ENCODE measurements around the gene TTC28. TPM values are rescaled to one million over a fixed set of nuclear protein-coding genes. Genes with fewer than 3 reads are reported as not detected.
A peak's percentile ranks its signal among the peaks of the same experiment; 100 is the strongest.
"Not testable (repeated sequence)": the region's sequence is repeated elsewhere in the genome, so short reads cannot be mapped to it uniquely, and the experiment has no call there.

TTC28 gene
- total RNA-seq, 1 donor from 2014 or later, result 10.4 TPM

DNA sequence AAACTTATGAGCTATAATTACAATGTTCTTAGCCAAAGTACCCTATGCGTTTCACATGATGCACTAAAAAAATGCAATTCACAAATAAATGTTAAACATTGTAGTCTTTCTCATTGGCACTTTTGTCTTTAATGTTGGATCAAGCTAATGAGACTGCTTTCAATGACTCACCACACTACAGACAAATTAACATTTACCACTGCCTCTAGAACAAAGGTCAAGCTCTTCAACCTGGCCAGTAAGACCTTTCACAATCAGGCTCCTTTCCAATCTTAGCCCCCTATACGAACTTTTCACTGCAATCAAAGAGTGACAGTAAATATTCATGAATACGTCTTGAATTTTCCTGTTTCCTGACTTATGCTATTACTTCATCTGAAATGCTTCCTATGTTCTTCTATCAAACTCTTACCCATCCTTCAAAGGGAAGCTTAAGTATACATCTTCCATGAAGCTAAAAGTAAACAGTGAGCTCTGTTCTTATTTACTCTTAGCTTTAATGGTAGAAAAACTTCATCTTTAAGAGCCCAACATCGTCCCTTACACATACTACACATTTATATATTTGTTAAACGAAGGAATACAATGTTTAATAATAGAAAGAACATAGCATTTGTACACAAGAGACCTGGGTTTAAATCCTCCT is 433.9 kb downstream of the TTC28 start:
- ATAC-seq (no peak), DNase-seq (ENCODE audit: missing footprints) (no peak)
- intact Hi-C loops (cut with DNase I), result loop anchor here (5.0 to 10.0 kb wide), 2 partner anchors 171 to 197 kb away; no protein-coding TSS in a partner anchor

DNA sequence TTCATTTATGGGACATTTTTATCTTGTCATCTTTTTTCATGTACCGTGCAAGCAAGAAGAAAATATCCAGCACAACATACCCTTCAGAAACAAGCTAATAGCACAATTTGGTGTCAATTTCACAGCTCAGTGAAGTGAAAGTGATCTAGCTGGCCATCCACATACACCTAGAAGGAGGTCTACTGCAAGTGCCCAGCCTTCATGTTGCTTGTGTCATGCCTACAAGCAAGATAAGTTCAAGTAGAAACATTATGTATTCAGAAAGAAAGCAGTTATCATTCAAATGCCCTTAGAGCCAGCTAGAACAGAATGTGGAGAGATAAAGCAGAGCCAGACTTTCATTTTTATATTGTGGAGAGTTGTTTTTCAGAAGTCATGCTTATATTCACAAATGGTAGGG is 434.9 kb downstream of the TTC28 start:
- ATAC-seq, result peak; percentile 54
- intact Hi-C loops (cut with DNase I), result loop anchor here (5.0 to 10.0 kb wide), 2 partner anchors 170 to 198 kb away; no protein-coding TSS in a partner anchor
- DNase-seq (ENCODE audit: missing footprints), result no peak

DNA sequence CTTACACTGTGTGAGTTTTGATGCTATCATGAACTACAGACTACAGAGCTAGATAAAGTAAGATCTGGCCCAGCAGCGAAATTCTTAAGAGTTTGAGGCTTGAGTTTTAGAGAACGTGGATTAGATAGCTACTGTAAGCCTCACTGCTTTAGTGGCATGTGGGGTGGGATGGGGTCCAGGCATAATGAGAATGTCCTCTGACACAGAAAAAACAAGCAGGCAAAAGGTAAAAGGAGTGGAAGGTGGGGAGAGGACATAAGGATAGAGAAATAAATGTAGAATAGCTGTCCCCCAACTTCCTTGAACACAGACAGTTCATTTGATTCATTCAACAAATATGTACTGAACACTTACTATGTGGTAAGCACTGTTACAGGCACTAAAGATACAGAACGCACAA is 436.1 kb downstream of the TTC28 start:
- DNase-seq (ENCODE audit: missing footprints) (no peak), ATAC-seq (no peak)
- intact Hi-C loops (cut with DNase I), result loop anchor here (10.0 kb wide), 1 partner anchor 169 kb away; no protein-coding TSS in a partner anchor

DNA sequence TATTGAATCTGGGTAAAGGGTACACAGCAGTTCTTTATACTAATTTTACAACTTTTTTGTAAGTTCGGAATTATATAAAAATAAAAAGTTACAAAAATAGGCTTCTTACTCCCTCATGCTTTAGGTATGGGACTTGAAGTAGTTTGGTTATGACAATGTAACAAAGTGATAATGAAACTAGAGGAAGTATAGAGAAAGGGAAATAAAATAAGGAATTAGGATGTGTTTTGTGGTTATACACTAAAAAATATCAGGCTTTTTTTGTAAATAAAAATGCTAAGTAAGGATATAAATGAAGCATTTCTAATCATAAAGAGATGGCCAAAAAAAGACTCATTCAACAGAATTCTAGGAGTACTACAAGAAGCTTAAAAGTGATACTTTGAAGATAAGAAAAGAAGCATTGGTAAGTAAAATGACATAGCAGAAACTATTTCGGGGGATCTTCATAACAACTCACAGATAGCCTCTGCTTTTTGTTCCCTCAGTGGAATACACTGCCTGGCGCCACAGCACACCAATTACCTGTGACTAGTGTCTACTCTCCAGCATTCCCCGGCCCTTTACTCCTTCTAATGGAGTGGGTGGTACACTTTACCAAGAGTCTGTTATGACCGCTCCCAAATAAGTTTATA is 437.9 kb downstream of the TTC28 start:
- ATAC-seq (no peak), DNase-seq (ENCODE audit: missing footprints) (no peak)
- intact Hi-C loops (cut with DNase I), result loop anchor here (10.0 kb wide), 1 partner anchor 167 kb away; no protein-coding TSS in a partner anchor

GRCh38 chr22:28239941-28240340 is 439.7 kb downstream of the TTC28 start:
- ATAC-seq, result no peak
- intact Hi-C loops (cut with DNase I), result loop anchor here (10.0 kb wide), 1 partner anchor 165 kb away; no protein-coding TSS in a partner anchor
- no peak for DNase-seq (ENCODE audit: missing footprints)

GRCh38 chr22:28237783-28238182 is 441.9 kb downstream of the TTC28 start:
- intact Hi-C loops (cut with DNase I), result no loop called here
- ATAC-seq, result no peak
- no peak for DNase-seq (ENCODE audit: missing footprints)

DNA sequence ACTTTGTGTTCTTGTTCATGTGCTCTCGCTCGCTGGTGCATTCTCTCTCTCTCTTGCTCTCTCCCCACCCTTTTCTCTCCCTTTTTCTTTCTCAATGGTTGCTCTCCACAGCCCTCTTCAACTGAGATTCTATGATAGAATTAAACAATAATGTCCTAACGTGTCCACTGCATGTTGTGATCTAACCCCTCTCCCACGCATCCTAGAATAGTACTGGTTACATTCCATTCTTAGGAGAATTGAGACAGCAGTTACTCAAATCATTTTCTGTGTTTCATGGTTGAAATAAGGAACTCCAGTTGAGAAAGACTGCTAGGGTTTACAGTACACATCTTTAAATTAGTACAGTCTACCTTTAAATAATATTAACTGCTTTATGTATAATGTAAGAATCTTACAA is 442.5 kb downstream of the TTC28 start:
- intact Hi-C loops (cut with DNase I), result no loop called here
- DNase-seq (ENCODE audit: missing footprints) (no peak), ATAC-seq (no peak)

- no peak for DNase-seq (ENCODE audit: missing footprints)
- intact Hi-C loops (cut with DNase I), result no loop called here
- ATAC-seq, result no peak
Observed at GRCh38 chr22:28232204-28232603, 447.4 kb downstream of the TTC28 start.

GRCh38 chr22:28231441-28231840 is 448.2 kb downstream of the TTC28 start:
- peak; percentile 44 for ATAC-seq
- intact Hi-C loops (cut with DNase I), result no loop called here
- no peak for DNase-seq (ENCODE audit: missing footprints)

DNA sequence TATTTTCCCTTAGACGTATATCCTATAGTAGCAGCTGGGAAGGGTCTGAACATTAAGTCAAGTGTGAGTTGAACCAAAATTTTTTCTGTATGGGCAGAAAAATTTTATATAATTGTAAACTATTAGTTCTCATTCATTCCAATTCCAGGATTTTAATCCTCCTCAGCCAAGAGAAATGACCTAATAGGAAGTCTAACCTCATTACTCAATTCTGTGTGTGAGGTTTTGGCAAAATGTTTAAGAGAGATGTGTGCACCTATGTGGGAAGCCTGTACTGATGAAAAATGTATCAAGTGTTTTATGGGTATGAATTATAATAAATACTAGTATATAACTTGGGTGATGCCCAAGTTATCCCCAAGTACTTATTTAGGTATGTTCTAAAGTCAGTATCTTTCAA is 449.0 kb downstream of the TTC28 start:
- ATAC-seq (no peak), DNase-seq (ENCODE audit: missing footprints) (no peak)
- intact Hi-C loops (cut with DNase I), result no loop called here

GRCh38 chr22:28229566-28230485 is 449.8 kb downstream of the TTC28 start:
- intact Hi-C loops (cut with DNase I), result no loop called here
- ATAC-seq, result no peak
- no peak for DNase-seq (ENCODE audit: missing footprints)

DNA sequence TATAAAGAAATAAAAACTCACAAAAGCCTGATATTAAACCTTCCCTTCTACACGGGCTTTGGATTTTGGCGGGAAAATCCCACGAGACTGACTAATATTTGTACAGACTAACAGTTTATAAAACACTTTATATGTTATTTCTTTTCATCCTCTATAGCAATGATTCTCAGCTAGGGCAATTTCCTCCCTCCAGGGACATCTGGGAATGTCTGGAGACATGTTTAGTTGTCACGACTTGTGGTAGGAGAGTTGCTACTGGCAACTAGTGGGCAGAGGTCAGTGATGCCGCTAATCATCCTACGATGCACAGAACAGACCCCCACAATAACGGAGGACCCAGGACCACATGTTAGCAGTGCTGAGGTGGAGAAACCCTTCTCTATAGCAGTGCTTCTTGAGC is 455.8 kb downstream of the TTC28 start:
- intact Hi-C loops (cut with DNase I), result no loop called here
- ATAC-seq (no peak), DNase-seq (ENCODE audit: missing footprints) (no peak)

DNA sequence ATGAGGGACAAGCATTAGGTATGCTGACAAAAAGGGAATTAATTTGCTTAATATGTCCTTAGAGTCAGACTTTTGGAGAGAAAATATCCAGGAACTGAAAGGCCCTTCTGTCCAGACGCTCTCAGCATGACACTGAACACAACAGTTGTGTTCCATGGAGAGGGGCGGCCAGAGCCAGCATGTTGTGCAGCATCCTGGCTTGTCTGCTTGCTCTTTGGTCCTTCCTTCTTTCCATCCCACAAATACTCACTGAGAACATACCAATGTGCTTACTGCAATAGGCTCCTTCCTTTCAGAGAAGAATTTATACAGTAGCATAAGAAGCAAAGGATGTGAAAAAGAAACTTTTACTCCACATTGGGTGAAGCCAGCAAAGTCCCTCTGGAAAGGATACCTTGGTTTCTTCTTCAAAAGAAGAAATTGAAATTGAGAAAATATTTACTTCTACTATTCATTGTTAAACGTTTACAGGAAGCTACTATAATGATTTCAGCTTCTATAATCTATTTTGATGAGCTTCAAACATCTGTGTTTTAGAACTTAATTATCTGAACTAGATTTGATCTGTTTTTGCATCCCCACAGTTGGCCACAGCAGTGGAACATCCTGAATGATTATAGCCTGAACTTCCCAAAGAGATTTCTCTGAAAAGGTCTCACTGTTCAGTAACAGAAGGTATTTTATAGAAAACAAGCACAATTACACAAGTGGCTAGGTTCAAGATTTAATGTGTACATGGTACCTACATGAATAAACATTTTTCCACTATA is 456.5 kb downstream of the TTC28 start:
- DNase-seq (ENCODE audit: missing footprints) (no peak), ATAC-seq (no peak)
- intact Hi-C loops (cut with DNase I), result no loop called here

DNA sequence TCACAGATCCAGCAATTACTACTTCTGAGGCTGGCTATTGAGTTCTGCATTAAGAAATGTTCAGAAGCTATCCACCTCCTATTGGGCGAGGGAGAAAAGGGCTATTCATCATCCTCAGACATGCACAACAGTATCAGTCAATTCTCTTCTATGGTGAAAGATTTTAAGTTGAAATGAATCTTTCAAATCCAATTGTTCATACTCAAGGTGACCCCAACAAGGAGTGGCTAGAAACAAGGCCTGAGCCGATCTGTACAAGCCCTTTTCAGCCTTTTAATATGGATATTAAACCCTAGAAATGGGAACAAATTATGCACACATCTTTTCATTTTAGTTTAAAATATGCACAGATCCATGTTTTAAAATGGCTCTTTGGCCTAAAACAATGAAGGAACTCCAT is 457.1 kb downstream of the TTC28 start:
- intact Hi-C loops (cut with DNase I), result no loop called here
- DNase-seq (ENCODE audit: missing footprints) (no peak), ATAC-seq (no peak)

DNA sequence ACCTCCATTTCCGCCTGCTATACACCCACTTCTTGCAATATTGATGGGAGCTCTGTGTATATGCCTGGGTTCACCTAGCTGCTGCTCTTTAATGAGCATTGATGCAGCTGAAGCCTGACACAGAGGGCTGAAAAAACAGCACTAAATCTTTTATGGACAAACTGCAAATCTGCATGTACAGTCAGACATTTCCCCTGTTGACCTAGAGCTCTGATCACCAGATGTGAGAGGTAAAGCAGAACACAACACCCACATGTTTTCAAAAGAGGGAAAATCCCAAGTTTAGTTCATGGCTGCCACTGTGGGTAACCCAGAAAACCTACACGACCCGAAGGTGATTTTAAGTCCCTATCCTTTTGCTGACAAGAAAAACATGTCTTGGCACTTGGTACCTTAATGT is 457.6 kb downstream of the TTC28 start:
- no peak for ATAC-seq
- intact Hi-C loops (cut with DNase I), result no loop called here
- DNase-seq (ENCODE audit: missing footprints), result no peak

DNA sequence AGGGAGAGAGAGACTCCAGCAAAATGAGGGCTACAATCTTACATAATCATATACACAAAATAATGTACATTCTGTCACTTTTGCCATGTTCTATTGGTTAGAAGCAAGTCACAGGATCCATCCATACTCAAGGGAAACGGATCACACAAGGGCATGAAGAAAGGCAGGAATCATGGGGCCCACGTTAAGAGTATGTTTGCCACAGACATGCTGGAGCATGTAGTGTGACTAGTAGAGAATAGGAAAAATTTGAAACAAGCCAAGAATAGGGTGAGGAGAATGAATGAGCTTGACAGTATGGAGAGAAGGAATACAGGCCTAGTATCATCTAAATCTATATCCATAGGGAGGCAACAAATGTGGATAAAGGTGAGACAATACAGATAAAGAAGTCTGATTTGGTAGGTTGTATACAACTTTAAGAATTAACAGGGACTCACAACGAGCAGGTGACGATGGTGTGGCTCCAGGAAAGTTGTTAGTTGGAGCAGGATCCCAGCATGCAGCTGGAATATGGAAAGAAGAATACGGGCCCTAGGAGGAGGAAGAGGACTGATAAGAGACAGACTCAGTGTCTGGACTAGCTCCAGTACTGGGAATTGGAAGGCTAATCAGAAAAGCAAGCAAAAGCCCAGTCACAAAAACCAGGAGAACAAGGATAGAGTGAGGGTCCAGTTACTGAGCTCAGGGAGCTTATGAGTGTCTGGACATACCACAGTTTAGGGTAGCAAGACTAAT is 458.8 kb downstream of the TTC28 start:
- intact Hi-C loops (cut with DNase I), result no loop called here
- DNase-seq (ENCODE audit: missing footprints) (no peak), ATAC-seq (peak; percentile 34)

DNA sequence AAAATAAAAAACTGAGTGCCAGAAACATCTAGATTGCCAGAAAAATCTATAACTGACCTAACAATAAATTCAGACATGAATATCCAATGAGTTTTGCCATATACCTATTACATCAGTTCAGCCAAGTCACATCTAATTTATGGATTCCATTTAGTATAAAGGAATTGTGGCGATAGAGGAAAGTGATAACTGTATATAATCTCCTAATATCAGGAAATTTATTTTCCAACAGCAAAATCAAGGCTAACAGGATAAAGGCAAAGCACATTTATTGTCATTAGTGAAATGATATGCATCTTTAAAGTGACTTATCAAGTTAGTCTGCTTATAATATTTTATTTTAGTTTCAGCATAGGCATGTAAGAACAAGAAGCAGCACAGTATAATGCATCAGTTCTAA is 462.4 kb downstream of the TTC28 start:
- intact Hi-C loops (cut with DNase I), result no loop called here
- DNase-seq (ENCODE audit: missing footprints) (no peak), ATAC-seq (no peak)

- intact Hi-C loops (cut with DNase I); DNase-seq (ENCODE audit: missing footprints); ATAC-seq: not testable (repeated sequence)
Observed at GRCh38 chr22:28214750-28215149, 464.9 kb downstream of the TTC28 start.

Measured in Right ventricle myocardium inferior (tissue), 1 donor.